GM12872 (cell line): ENCODE data around the gene TMEM8B.

Experiments
- TF ChIP-seq, protein P1 (sequence below): IDR thresholded peaks from 3 replicates; pipeline ENCODE4 v1.5.1; 2011; ENCODE audit warnings: low read depth, mild to moderate bottlenecking, low read length, moderate library complexity; ENCODE audit not compliant: insufficient read depth

Gene TMEM8B

DNA sequence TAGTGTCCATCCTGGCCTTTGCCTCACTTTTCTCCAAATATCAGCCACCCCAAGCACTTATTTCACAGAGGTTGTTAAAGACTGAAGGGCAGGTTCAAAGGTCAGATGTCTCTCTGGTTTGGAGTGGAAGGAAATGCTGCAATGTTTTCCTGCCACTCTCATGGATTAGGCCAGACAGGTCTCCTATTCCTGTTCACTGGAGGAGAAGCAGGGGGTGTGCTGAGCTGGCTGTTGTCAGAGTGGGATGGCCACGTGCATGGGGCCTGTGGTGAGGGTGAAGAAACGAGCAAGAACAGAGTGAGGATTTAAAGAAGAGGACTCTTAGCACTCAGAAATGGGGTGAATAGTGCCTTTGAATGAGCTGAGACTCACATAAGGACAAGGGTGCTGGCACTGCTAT, 6.7 kb downstream of the TMEM8B start:
- TF ChIP-seq, protein P1, sequence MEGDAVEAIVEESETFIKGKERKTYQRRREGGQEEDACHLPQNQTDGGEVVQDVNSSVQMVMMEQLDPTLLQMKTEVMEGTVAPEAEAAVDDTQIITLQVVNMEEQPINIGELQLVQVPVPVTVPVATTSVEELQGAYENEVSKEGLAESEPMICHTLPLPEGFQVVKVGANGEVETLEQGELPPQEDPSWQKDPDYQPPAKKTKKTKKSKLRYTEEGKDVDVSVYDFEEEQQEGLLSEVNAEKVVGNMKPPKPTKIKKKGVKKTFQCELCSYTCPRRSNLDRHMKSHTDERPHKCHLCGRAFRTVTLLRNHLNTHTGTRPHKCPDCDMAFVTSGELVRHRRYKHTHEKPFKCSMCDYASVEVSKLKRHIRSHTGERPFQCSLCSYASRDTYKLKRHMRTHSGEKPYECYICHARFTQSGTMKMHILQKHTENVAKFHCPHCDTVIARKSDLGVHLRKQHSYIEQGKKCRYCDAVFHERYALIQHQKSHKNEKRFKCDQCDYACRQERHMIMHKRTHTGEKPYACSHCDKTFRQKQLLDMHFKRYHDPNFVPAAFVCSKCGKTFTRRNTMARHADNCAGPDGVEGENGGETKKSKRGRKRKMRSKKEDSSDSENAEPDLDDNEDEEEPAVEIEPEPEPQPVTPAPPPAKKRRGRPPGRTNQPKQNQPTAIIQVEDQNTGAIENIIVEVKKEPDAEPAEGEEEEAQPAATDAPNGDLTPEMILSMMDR: no peak

DNA sequence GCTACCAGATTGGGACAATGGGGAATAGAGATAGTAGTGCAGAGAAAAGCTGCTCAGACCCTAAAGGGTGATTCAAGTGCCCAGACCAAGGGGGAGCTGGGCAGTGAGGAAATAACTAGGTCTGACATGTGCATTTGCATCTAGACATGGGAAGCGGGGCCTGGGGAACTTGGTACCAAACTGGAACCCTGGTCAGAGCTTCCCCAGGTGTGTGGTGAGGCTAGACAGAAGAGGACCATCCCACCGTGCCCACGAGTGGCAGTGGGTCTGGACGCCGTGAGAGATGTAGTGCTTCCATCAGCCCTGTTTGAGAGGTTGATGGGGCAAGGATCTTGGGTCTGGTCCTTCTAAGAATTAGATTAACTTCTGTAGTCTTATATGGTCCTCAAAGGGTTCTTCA, 7.6 kb downstream of the TMEM8B start:
- TF ChIP-seq, protein P1: no peak

DNA sequence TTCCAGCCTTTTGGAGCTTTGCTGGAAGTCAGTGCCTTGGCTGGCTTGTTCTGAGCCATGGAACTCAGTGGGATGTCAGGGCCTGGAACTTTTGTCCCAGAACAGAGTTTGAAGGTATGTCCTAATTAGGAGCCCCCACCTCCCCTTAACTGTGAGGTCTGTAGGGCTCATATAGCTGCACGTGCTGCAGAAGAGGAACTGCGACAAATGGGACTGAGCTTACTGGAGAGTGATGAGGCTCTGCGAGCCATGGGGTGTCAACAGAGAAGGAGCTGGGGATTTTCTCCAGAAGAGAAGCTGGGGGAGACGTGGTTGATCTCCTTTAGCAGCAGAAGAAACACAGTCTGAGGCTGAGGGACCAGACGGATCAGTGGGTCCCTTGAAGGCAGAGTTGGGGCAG, 10.9 kb downstream of the TMEM8B start:
- TF ChIP-seq, protein P1: no peak

DNA sequence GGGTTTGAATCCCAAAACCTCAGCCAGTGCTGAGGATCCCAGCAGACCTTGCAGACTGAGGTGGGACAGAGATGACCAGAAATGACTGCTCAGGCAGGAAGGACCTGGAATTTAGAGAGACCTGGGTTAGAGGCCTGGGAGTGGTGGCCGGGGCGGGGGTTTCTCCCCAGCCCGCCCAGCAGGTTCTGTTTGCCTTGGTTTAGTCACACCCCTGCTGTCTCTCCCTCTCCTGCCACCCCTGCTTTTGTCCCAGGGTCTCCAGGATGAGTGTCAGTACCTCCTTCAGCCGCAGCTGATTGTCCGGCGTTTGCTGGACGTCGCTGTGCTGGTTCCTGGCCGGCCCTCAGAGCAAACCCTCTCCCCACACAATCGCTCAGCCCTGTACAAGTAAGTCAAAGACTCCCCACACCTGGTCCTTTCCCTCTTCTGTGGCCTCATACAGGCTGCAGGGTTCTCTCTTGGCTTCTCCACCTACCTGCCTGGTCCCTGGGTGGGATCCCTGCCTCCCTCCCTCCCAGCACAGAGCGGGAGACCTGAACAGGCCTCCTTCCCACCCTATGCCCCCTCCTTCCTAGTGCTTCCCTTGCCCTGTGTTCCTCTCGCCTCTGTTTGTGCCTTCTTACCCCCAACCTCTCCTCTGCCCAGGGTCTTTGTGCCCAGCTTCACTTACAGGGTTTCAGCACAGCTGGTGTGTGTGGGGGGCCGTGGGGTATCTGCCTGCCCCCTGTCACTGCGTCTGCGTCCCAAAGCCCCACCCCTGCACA, 12.0 kb downstream of the TMEM8B start:
- TF ChIP-seq, protein P1: no peak

DNA sequence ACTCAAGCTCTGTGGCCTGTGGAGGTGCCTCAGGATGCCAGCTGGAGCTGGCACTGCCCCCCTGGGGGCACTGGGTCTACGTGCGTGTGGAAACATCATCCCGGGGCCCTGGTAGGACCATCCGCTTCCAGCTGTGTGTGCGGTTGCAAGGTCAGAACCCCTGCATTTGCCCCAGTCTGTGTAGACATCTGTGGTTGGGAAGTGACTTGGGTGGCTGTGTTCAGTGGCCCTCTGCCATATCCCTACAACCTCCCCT, 12.5 kb downstream of the TMEM8B start:
- TF ChIP-seq, protein P1: no peak

DNA sequence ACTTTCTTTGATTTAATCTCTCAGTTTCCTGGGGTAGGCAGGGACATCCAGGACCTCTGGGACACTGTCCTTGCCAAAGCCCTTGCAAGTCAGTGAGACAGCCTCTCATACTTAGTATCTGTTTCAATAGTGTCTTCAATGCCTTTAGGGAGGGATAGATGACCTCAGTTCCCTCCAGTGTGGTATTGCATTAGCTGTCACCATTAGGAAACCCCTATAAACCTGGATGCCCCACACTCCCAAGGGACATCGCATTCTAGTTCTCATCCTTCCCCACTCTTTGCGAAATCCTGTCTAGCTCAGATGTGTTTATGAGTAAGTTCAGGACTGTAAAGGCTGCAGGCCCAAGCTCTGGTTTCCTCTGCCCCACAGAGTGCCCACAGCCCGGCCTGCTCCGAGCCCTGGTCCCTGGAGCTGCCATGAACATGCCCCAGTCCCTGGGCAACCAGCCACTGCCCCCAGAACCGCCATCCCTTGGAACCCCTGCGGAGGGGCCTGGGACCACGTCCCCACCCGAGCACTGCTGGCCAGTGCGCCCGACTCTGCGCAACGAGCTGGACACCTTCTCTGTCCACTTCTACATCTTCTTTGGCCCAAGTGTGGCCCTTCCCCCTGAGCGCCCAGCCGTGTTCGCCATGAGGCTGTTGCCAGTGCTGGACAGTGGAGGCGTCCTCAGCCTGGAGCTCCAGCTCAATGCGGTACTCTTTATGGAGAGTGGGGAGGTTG, 13.2 kb downstream of the TMEM8B start:
- TF ChIP-seq, protein P1: no peak

DNA sequence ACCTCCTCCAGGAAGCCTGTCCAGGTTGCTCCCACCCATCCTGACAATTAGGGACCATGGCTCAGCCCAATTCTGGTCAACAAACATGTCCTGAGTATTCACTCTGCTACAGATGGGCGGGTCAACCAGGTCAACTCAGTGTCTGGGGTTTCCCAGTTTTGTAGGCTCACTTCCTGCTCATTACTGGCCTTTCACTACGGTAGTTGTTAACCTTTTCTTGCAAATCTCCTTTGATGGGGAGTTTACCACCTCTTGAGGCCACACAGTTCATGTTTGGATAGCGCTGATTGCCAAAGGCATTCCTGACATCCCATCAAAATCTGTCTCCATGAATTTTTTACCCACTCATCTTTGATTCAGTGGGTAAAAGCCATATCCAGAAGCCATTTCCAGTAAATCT, 13.8 kb downstream of the TMEM8B start:
- TF ChIP-seq, protein P1: no peak
